ENCODE measurements around the gene NUP210L.
"Not testable (repeated sequence)": the region's sequence is repeated elsewhere in the genome, so short reads cannot be mapped to it uniquely, and the experiment has no call there.

Gene NUP210L

GRCh38 chr1:153990468-153991150 lies 164.3 kb downstream of the NUP210L start, which contains the start of gene RPS27:
RPS27 (plus strand) TSS chr1:153990762; CDS start chr1:153990797, 35 bp downstream.
- no peak for TF ChIP-seq CTCF (IDR thresholded peaks at IDR 0.05; ENCODE audit: low read depth, low read length)
- peak within 1 kb of the TSS; percentile 96 for H3K4me3 ChIP-seq (ENCODE audit: low read depth, low read length)

GRCh38 chr1:153987621-153988020 lies 167.3 kb downstream of the NUP210L start:
- no peak overlapping the region for H3K4me3 ChIP-seq (ENCODE audit: low read depth, low read length)
- TF ChIP-seq CTCF (IDR thresholded peaks at IDR 0.05; ENCODE audit: low read depth, low read length), result no peak

- no peak for TF ChIP-seq CTCF (IDR thresholded peaks at IDR 0.05; ENCODE audit: low read depth, low read length)
- H3K4me3 ChIP-seq (ENCODE audit: low read depth, low read length), result peak within 1 kb of the TSS; percentile 66
Observed at GRCh38 chr1:153985941-153986761, 168.7 kb downstream of the NUP210L start, which contains the start of gene RAB13. RAB13 (minus strand) TSS chr1:153986339; CDS start chr1:153986236, 103 bp downstream.

GRCh38 chr1:153985341-153985912 lies 169.4 kb downstream of the NUP210L start:
- TF ChIP-seq CTCF (IDR thresholded peaks at IDR 0.05; ENCODE audit: low read depth, low read length), result no peak
- H3K4me3 ChIP-seq (ENCODE audit: low read depth, low read length), result peak overlapping the region; percentile 66

- H3K4me3 ChIP-seq (ENCODE audit: low read depth, low read length), result peak overlapping the region; percentile 66
- TF ChIP-seq CTCF (IDR thresholded peaks at IDR 0.05; ENCODE audit: low read depth, low read length), result no peak
Observed at GRCh38 chr1:153984123-153984894, 170.6 kb downstream of the NUP210L start.

- not testable (repeated sequence) for H3K4me3 ChIP-seq (ENCODE audit: low read depth, low read length)
Observed at GRCh38 chr1:153981735-153982134, 173.1 kb downstream of the NUP210L start.

- not testable (repeated sequence) for H3K4me3 ChIP-seq (ENCODE audit: low read depth, low read length)
Observed at GRCh38 chr1:153979091-153979490, 175.8 kb downstream of the NUP210L start.
